ENCODE results near the gene SULF2. TPM values are rescaled to one million over a fixed set of nuclear protein-coding genes. Genes with fewer than 3 reads are reported as not detected.

Gene SULF2
- total and polyA plus RNA-seq, 9 of the 15 experiments (the other 6 are each of a cell fraction or from before 2014, with no cell fraction given), result 0.33 TPM; not detected in 8

DNA sequence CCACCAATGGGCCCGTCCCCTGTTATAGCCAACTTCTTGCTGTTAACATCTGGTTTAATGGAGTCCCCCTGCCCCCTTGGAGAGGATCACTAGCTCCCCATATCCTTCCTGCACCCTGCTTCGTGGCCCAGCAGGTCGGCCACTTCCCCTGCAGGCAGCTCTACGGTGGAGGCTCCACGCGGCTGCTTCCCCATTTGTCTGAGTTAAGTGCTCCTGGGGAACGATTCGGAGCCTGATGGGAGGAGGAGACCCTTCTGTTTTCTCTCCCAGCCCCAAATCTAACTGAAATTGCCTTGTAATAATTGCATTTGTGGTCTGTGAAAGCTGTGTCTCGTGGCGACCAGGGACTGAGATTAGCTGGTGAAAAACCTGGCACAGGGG, 74.6 kb downstream of the SULF2 start:
- Histone ChIP-seq H4K20me1 (replicated peaks; ENCODE audit: control insufficient read depth, insufficient read depth, low read length) (peaks cover 2% of the 10 kb centered on the region; the same call in 1 of the 2 replicates), H2AFZ (ENCODE audit: low read depth, low read length) (no peak overlapping the region), H3K9me1 (ENCODE audit: control insufficient read depth, insufficient read depth, low read length) (peaks cover 2% of the 10 kb centered on the region), H3K36me3 (ENCODE audit: control insufficient read depth, insufficient read depth, low read length) (no peaks in the 10 kb centered on the region), H3K9ac (ENCODE audit: insufficient read depth in 1 of 2, low read depth in 2 of 2, low read length in 2 of 2) (no peak overlapping the region), H3K4me1 (replicated peaks in 1 of 2; ENCODE audit: control insufficient read depth in 2 of 2, insufficient read depth in 2 of 2, low read length in 2 of 2) (no peaks in the 10 kb centered on the region; a peak in 1 of 5 replicates), H3K27ac (ENCODE audit: extremely low read depth, low read depth, low read length) (no peak overlapping the region), H3K9me3 (replicated peaks; ENCODE audit: control insufficient read depth, insufficient read depth, low read depth, low read length) (no peaks in the 10 kb centered on the region), H3K79me2 (ENCODE audit: control insufficient read depth, insufficient read depth, low read length) (no peaks in the 10 kb centered on the region), H3K27me3 (ENCODE audit: control insufficient read depth in 2 of 2, insufficient read depth in 2 of 2, low read length in 2 of 2) (peaks cover 41 to 77% of the 10 kb centered on the region in 2 experiments), H3K4me3 (no peak overlapping the region), H3K4me2 (ENCODE audit: insufficient read depth, low read length) (no peak overlapping the region)
- 0% methylated on average over 10 of the region's 10 CpGs for WGBS (ENCODE audit: insufficient coverage, low coverage, missing lambda C conversion rate)
- DNase-seq (ENCODE audit: extremely low read depth in 1 of 4, low spot score in 3 of 4) (no peak), FAIRE-seq (no peak), ATAC-seq (no peak)
- CTCF ChIA-PET (ENCODE audit: low intra/inter-chr PET ratio), result no interaction called here
- in situ Hi-C loops (cut with MboI), result no loop called here
- BruUV-seq (replicated peaks), result no TSS peak
- intact Hi-C loops (cut with micrococcal nuclease), result loop anchor here (5.0 kb wide), 1 partner anchor 48 kb away; no protein-coding TSS in a partner anchor
- POLR2A ChIA-PET, result no interaction called here
- TF ChIP-seq KLF1 (tag; IDR thresholded peaks at IDR 0.05), result no peak
- TF ChIP-seq ZBED1 (IDR thresholded peaks at IDR 0.05), result no peak
- TF ChIP-seq ZBTB1 (CRISPR knock-in tag; IDR thresholded peaks at IDR 0.05; ENCODE audit: borderline replicate concordance, low read depth), result no peak
- no peak for TF ChIP-seq CUX1 (CRISPR knock-in tag; IDR thresholded peaks at IDR 0.05)
- TF ChIP-seq, protein P1, sequence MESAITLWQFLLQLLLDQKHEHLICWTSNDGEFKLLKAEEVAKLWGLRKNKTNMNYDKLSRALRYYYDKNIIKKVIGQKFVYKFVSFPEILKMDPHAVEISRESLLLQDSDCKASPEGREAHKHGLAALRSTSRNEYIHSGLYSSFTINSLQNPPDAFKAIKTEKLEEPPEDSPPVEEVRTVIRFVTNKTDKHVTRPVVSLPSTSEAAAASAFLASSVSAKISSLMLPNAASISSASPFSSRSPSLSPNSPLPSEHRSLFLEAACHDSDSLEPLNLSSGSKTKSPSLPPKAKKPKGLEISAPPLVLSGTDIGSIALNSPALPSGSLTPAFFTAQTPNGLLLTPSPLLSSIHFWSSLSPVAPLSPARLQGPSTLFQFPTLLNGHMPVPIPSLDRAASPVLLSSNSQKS (CRISPR knock-in tag; IDR thresholded peaks at IDR 0.05), result no peak
- no peak for TF ChIP-seq MTA2 (IDR thresholded peaks at IDR 0.05; ENCODE audit: low read depth)
- no peak for TF ChIP-seq CTCF (IDR thresholded peaks at IDR 0.05 in 2 of 3, conservative IDR thresholded peaks at IDR 0.05 in 1 of 3; ENCODE audit: insufficient read depth in 2 of 3, low read depth in 1 of 3, low read length in 3 of 3)
- no peak for TF ChIP-seq ZNF239 (CRISPR knock-in tag; IDR thresholded peaks at IDR 0.05)
- TF ChIP-seq, protein P2, sequence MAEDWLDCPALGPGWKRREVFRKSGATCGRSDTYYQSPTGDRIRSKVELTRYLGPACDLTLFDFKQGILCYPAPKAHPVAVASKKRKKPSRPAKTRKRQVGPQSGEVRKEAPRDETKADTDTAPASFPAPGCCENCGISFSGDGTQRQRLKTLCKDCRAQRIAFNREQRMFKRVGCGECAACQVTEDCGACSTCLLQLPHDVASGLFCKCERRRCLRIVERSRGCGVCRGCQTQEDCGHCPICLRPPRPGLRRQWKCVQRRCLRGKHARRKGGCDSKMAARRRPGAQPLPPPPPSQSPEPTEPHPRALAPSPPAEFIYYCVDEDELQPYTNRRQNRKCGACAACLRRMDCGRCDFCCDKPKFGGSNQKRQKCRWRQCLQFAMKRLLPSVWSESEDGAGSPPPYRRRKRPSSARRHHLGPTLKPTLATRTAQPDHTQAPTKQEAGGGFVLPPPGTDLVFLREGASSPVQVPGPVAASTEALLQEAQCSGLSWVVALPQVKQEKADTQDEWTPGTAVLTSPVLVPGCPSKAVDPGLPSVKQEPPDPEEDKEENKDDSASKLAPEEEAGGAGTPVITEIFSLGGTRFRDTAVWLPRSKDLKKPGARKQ (CRISPR knock-in tag; IDR thresholded peaks at IDR 0.05), result no peak
- no peak for TF ChIP-seq CTBP1 (IDR thresholded peaks at IDR 0.05; ENCODE audit: borderline replicate concordance)
- TF ChIP-seq TFAP4 (CRISPR knock-in tag; IDR thresholded peaks at IDR 0.05; ENCODE audit: borderline replicate concordance), result no peak
